ENCODE data around the gene MYRIP. TPM values are rescaled to one million over a fixed set of nuclear protein-coding genes. Genes with fewer than 3 reads are reported as not detected.

Gene MYRIP
- total RNA-seq, 1 donor from 2014 or later, result 5.9 TPM

- H3K27ac ChIP-seq, result no peak overlapping the region
- no peaks in the 10 kb centered on the region for H3K36me3 ChIP-seq
- TF ChIP-seq, protein P1, sequence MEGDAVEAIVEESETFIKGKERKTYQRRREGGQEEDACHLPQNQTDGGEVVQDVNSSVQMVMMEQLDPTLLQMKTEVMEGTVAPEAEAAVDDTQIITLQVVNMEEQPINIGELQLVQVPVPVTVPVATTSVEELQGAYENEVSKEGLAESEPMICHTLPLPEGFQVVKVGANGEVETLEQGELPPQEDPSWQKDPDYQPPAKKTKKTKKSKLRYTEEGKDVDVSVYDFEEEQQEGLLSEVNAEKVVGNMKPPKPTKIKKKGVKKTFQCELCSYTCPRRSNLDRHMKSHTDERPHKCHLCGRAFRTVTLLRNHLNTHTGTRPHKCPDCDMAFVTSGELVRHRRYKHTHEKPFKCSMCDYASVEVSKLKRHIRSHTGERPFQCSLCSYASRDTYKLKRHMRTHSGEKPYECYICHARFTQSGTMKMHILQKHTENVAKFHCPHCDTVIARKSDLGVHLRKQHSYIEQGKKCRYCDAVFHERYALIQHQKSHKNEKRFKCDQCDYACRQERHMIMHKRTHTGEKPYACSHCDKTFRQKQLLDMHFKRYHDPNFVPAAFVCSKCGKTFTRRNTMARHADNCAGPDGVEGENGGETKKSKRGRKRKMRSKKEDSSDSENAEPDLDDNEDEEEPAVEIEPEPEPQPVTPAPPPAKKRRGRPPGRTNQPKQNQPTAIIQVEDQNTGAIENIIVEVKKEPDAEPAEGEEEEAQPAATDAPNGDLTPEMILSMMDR (IDR thresholded peaks at IDR 0.05), result no peak
- no peaks in the 10 kb centered on the region for H3K27me3 ChIP-seq
- ATAC-seq, result no peak
- no peaks in the 10 kb centered on the region for H3K4me1 ChIP-seq
- H3K4me3 ChIP-seq, result no peak overlapping the region
- no peaks in the 10 kb centered on the region for H3K9me3 ChIP-seq
- intact Hi-C loops (cut with DNase I), result no loop called here
- DNase-seq, result no peak
These were observed 171.4 kb downstream of the MYRIP start for GRCh38 chr3:39980781-39981180.

GRCh38 chr3:39981547-39982184 is 172.3 kb downstream of the MYRIP start:
- intact Hi-C loops (cut with DNase I), result no loop called here
- DNase-seq, result no peak

DNA sequence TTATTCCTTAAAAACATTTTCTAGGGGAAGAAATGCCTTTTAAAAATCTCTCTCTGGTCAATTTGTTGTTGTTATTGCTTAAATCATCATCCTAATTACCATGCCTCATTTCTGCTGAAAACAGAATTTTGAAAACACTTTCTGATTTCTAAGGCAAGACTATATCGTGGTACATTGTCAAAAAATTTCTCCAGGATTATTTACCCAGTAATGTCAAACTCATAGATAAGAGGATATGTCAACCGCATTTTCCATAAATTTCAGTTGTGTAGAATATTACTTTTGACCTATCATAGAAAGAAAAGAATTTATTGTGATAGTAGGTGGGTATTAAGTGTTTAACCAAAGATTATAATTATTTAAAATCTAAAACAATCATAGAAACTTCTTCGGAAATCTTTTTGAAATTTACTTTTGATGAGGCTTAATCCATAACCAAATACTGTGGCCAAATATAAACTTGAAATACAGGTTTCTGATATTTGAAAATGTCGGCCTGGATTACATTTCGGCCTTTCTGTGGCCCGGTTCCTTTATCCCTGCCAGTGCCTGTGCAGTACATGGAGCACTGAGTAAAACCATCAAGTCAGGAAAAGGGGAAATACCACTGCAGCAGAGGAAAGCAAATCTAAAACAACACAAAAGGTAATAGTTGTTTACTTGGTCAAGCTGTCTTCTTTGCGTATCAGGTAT is 173.4 kb downstream of the MYRIP start:
- H3K4me3 ChIP-seq, result no peak overlapping the region
- H3K27ac ChIP-seq, result no peak overlapping the region
- TF ChIP-seq, protein P1 (IDR thresholded peaks at IDR 0.05), result no peak
- no peaks in the 10 kb centered on the region for H3K9me3 ChIP-seq
- ATAC-seq (no peak), DNase-seq (no peak)
- H3K27me3 ChIP-seq, result no peaks in the 10 kb centered on the region
- no peaks in the 10 kb centered on the region for H3K4me1 ChIP-seq
- intact Hi-C loops (cut with DNase I), result no loop called here
- H3K36me3 ChIP-seq, result no peaks in the 10 kb centered on the region

More at GRCh38 chr3:39981547-39982184, 172.3 kb downstream of the MYRIP start:
- H3K9me3 ChIP-seq, result no peaks in the 10 kb centered on the region
- no peaks in the 10 kb centered on the region for H3K36me3 ChIP-seq
- no peaks in the 10 kb centered on the region for H3K27me3 ChIP-seq
- no peak overlapping the region for H3K4me3 ChIP-seq
- no peaks in the 10 kb centered on the region for H3K4me1 ChIP-seq
- no peak for ATAC-seq
- H3K27ac ChIP-seq, result no peak overlapping the region
- TF ChIP-seq, protein P1 (IDR thresholded peaks at IDR 0.05), result no peak

- ATAC-seq (no peak), DNase-seq (no peak)
- TF ChIP-seq, protein P1 (IDR thresholded peaks at IDR 0.05), result no peak
- intact Hi-C loops (cut with DNase I), result no loop called here
- H3K4me3 ChIP-seq, result no peak overlapping the region
- H3K36me3 ChIP-seq, result no peaks in the 10 kb centered on the region
- H3K9me3 ChIP-seq, result no peaks in the 10 kb centered on the region
- no peaks in the 10 kb centered on the region for H3K4me1 ChIP-seq
- H3K27me3 ChIP-seq, result no peaks in the 10 kb centered on the region
- no peak overlapping the region for H3K27ac ChIP-seq
These were observed 180.3 kb downstream of the MYRIP start for GRCh38 chr3:39989746-39990145.

DNA sequence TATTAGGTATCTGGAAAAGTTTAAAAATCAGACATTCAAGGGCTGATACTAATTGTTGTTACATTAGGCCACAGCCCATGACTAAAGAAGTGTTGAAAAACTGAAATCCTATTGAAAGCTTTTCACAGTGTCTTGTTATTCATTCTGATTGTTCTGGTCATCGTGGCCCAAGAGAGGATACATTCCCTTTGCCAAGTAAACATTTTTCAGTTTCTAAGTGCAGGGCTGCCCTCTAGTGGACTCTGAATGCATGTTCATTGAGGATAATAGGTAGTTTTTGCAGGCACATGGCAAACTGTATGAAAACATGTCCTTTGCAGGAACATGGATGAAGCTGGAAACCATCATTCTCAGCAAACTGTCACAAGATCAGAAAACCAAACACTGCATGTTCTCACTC is 181.1 kb downstream of the MYRIP start:
- no peak overlapping the region for H3K27ac ChIP-seq
- no peak overlapping the region for H3K4me3 ChIP-seq
- intact Hi-C loops (cut with DNase I), result no loop called here
- H3K9me3 ChIP-seq, result no peaks in the 10 kb centered on the region
- no peak for DNase-seq
- no peaks in the 10 kb centered on the region for H3K27me3 ChIP-seq
- ATAC-seq, result peak; percentile 72
- H3K4me1 ChIP-seq, result no peaks in the 10 kb centered on the region
- TF ChIP-seq, protein P1 (IDR thresholded peaks at IDR 0.05), result peak; percentile 50
- H3K36me3 ChIP-seq, result no peaks in the 10 kb centered on the region

Data from upper lobe of right lung (tissue), 1 donor.